Transverse colon (tissue), 4 donors: Measurements from ENCODE around the gene RNF183.

Experiments used
- EP300 ChIP-seq: sonication (generic); formaldehyde crosslinking; IDR thresholded peaks from one replicate; pipeline ENCODE4 v1.6.1; 2017; ENCODE audit warnings: antibody characterized with exemption, low read depth
- POLR2A ChIP-seq: fragments of 450-650 bp; IDR thresholded peaks from one replicate; pipeline ENCODE4 v1.6.1; 2016; ENCODE audit warnings: antibody characterized with exemption, mild to moderate bottlenecking, moderate library complexity
- POLR2AphosphoS5 ChIP-seq, 3 donors: sonication (generic); formaldehyde crosslinking; IDR thresholded peaks; one replicate each; pipeline ENCODE4 v1.6.1; 2016; ENCODE audit warnings: antibody characterized with exemption in 3 of 3
- TF ChIP-seq, protein P1 (sequence below), 5 experiments: fragments of 200-600 bp in 3 of 5; fragments of 450-650 bp in 2 of 5; sonication (generic) in 3 of 5; IDR thresholded peaks; 1 replicate in 2 of 5; 2 replicates in 3 of 5; pipeline ENCODE4 v1.5.1; 2016 to 2017; ENCODE audit warnings: antibody characterized with exemption in 5 of 5, inconsistent platforms in 3 of 5, mild to moderate bottlenecking in 2 of 5, moderate library complexity in 1 of 5

DNA sequence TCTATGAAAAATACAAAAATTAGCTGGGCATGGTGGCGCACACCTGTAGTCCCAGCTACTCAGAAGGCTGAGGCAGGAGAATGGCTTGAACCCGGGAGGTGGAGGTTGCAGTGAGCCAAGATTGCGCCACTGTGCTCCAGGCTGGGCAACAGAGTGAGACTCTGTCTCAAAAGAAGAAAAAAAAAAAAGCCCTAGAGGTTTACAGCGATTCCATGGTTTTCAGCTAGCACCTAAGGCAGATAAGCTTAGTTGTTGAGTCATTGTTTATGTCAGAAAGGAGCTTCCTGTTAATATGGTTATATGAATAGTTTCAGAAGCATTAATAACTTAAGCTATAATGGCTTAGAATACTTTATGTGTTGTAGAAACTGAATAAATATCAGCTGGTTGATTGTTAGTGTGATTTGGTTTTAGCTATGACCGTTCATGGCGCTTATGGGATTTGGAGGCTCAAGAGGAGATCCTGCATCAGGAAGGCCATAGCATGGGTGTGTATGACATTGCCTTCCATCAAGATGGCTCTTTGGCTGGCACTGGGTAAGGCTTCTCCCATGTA, 13.0 kb downstream of the RNF183 start:
- TF ChIP-seq, protein P1, sequence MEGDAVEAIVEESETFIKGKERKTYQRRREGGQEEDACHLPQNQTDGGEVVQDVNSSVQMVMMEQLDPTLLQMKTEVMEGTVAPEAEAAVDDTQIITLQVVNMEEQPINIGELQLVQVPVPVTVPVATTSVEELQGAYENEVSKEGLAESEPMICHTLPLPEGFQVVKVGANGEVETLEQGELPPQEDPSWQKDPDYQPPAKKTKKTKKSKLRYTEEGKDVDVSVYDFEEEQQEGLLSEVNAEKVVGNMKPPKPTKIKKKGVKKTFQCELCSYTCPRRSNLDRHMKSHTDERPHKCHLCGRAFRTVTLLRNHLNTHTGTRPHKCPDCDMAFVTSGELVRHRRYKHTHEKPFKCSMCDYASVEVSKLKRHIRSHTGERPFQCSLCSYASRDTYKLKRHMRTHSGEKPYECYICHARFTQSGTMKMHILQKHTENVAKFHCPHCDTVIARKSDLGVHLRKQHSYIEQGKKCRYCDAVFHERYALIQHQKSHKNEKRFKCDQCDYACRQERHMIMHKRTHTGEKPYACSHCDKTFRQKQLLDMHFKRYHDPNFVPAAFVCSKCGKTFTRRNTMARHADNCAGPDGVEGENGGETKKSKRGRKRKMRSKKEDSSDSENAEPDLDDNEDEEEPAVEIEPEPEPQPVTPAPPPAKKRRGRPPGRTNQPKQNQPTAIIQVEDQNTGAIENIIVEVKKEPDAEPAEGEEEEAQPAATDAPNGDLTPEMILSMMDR (IDR thresholded peaks at IDR 0.05): no peak
- TF ChIP-seq POLR2AphosphoS5 (IDR thresholded peaks at IDR 0.05) (no peak), EP300 (no peak), POLR2A (no peak)
